Activated T-helper 2 cell treated with anti-CD3 and anti-CD28 coated beads, Interferon-gamma antibody, Interleukin-2, Interleukin-4, amounts not matched to agents 10 μg/mL and 5 μg/mL and 100 μg/mL, durations not matched to agents 14 hours and 24 hours and 36 hours (primary cell): ENCODE data around the gene SMURF1. TPM values are rescaled to one million over a fixed set of nuclear protein-coding genes. Genes with fewer than 3 reads are reported as not detected.
"Not testable (repeated sequence)": the region's sequence is repeated elsewhere in the genome, so short reads cannot be mapped to it uniquely, and the experiment has no call there.

Experiments used
- DNase-seq: peaks from one replicate; pipeline ENCODE4 v3.0.0; 2021; ENCODE audit warnings: low spot score
- H3K27ac Mint-ChIP-seq: one replicate; pipeline ENCODE4 v1.8.0; 2021; ENCODE audit warnings: mixed read lengths
- H3K27me3 Mint-ChIP-seq: one replicate; pipeline ENCODE4 v1.8.0; 2021; ENCODE audit warnings: low read depth, mixed read lengths
- H3K36me3 Mint-ChIP-seq: one replicate; pipeline ENCODE4 v1.8.0; 2021; ENCODE audit warnings: low read depth, mixed read lengths
- H3K4me1 Mint-ChIP-seq: one replicate; pipeline ENCODE4 v1.8.0; 2021; ENCODE audit warnings: low read depth, mixed read lengths
- H3K4me3 Mint-ChIP-seq: one replicate; pipeline ENCODE4 v1.8.0; 2021; ENCODE audit warnings: low read depth, mild to moderate bottlenecking, moderate library complexity, mixed read lengths
- H3K9me3 Mint-ChIP-seq: one replicate; pipeline ENCODE4 v1.8.0; 2021; ENCODE audit warnings: mixed read lengths
- intact Hi-C: fragments of 100-400 bp; cut with micrococcal nuclease; formaldehyde crosslinking; loops from one replicate; pipeline ENCODE4 v1.15.1; 2023
- total RNA-seq: library from RNA; stranded (reverse); gene quantifications from 2 replicates; pipeline ENCODE4 v1.2.3, GENCODE V29; 2022

Gene SMURF1
- total RNA-seq, 1 donor from 2014 or later, result 13.5 TPM

GRCh38 chr7:99109108-99110051 lies 34.5 kb downstream of the SMURF1 start:
- intact Hi-C loops, result no loop called here
- peaks cover 5% of the 10 kb centered on the region for H3K36me3 Mint-ChIP-seq
- no peak overlapping the region for H3K4me3 Mint-ChIP-seq
- DNase-seq, result no peak
- H3K27me3 Mint-ChIP-seq, result no peaks in the 10 kb centered on the region
- no peak overlapping the region for H3K27ac Mint-ChIP-seq
- no peaks in the 10 kb centered on the region for H3K9me3 Mint-ChIP-seq
- peaks cover 32% of the 10 kb centered on the region for H3K4me1 Mint-ChIP-seq

- no peak for DNase-seq
- Mint-ChIP-seq H3K9me3 (no peaks in the 10 kb centered on the region), H3K27ac (no peak overlapping the region), H3K4me3 (no peak overlapping the region), H3K4me1 (peaks cover 37% of the 10 kb centered on the region), H3K36me3 (peaks cover 5% of the 10 kb centered on the region), H3K27me3 (no peaks in the 10 kb centered on the region)
- intact Hi-C loops, result no loop called here
Observed at GRCh38 chr7:99108613-99109012, 35.3 kb downstream of the SMURF1 start.

- Mint-ChIP-seq H3K27ac (no peak overlapping the region), H3K9me3 (no peaks in the 10 kb centered on the region), H3K36me3 (no peaks in the 10 kb centered on the region), H3K4me1 (peaks cover 40% of the 10 kb centered on the region), H3K4me3 (no peak overlapping the region), H3K27me3 (no peaks in the 10 kb centered on the region)
- no peak for DNase-seq
- intact Hi-C loops, result no loop called here
Observed at GRCh38 chr7:99106821-99107241, 37.1 kb downstream of the SMURF1 start.

GRCh38 chr7:99106411-99106810 lies 37.5 kb downstream of the SMURF1 start:
- intact Hi-C loops, result no loop called here
- Mint-ChIP-seq H3K27ac (no peak overlapping the region), H3K9me3 (no peaks in the 10 kb centered on the region), H3K27me3 (no peaks in the 10 kb centered on the region), H3K4me1 (peaks cover 36% of the 10 kb centered on the region), H3K36me3 (no peaks in the 10 kb centered on the region), H3K4me3 (no peak overlapping the region)
- DNase-seq, result no peak

GRCh38 chr7:99105756-99106155 lies 38.2 kb downstream of the SMURF1 start:
- Mint-ChIP-seq H3K27ac (no peak overlapping the region), H3K4me1 (peaks cover 35% of the 10 kb centered on the region), H3K27me3 (no peaks in the 10 kb centered on the region), H3K4me3 (no peak overlapping the region), H3K36me3 (peaks cover 3% of the 10 kb centered on the region), H3K9me3 (no peaks in the 10 kb centered on the region)
- DNase-seq, result no peak
- intact Hi-C loops, result no loop called here

GRCh38 chr7:99104631-99105030 lies 39.3 kb downstream of the SMURF1 start:
- intact Hi-C loops, result no loop called here
- H3K4me1 Mint-ChIP-seq, result peaks cover 32% of the 10 kb centered on the region
- H3K36me3 Mint-ChIP-seq, result peaks cover 10% of the 10 kb centered on the region
- DNase-seq, result no peak
- H3K4me3 Mint-ChIP-seq, result no peak overlapping the region
- H3K27ac Mint-ChIP-seq, result no peak overlapping the region
- no peaks in the 10 kb centered on the region for H3K27me3 Mint-ChIP-seq
- H3K9me3 Mint-ChIP-seq, result peaks cover 2% of the 10 kb centered on the region

- Mint-ChIP-seq H3K4me1 (peaks cover 29% of the 10 kb centered on the region), H3K36me3 (peaks cover 16% of the 10 kb centered on the region)
- not testable (repeated sequence) for H3K27ac Mint-ChIP-seq, DNase-seq, H3K4me3 Mint-ChIP-seq, H3K27me3 Mint-ChIP-seq, H3K9me3 Mint-ChIP-seq
- intact Hi-C loops, result loop anchor here (2.0 kb wide), 1 partner anchor 39 kb away; no protein-coding TSS in a partner anchor
Observed at GRCh38 chr7:99103836-99104235, 40.1 kb downstream of the SMURF1 start.

- Mint-ChIP-seq H3K4me3 (peak overlapping the region; percentile 3), H3K27ac (peak overlapping the region; percentile 43), H3K4me1 (peaks cover 36% of the 10 kb centered on the region), H3K9me3 (peaks cover 17% of the 10 kb centered on the region), H3K36me3 (peaks cover 24% of the 10 kb centered on the region), H3K27me3 (no peaks in the 10 kb centered on the region)
- intact Hi-C loops, result loop anchor here (2.0 kb wide), 1 partner anchor 40 kb away; no protein-coding TSS in a partner anchor
- DNase-seq, result no peak
Observed at GRCh38 chr7:99102809-99103690, 40.9 kb downstream of the SMURF1 start.

- DNase-seq, result no peak
- H3K9me3 Mint-ChIP-seq, result peaks cover 18% of the 10 kb centered on the region
- no peak overlapping the region for H3K27ac Mint-ChIP-seq
- peaks cover 28% of the 10 kb centered on the region for H3K36me3 Mint-ChIP-seq
- H3K27me3 Mint-ChIP-seq, result no peaks in the 10 kb centered on the region
- peaks cover 32% of the 10 kb centered on the region for H3K4me1 Mint-ChIP-seq
- intact Hi-C loops, result loop anchor here (2.0 kb wide), 1 partner anchor 40 kb away; no protein-coding TSS in a partner anchor
- H3K4me3 Mint-ChIP-seq, result no peak overlapping the region
Observed at GRCh38 chr7:99102361-99102760, 41.5 kb downstream of the SMURF1 start.

- DNase-seq, H3K4me3 Mint-ChIP-seq, H3K27me3 Mint-ChIP-seq, intact Hi-C loops, H3K27ac Mint-ChIP-seq: not testable (repeated sequence)
- H3K36me3 Mint-ChIP-seq, result peaks cover 33% of the 10 kb centered on the region
- H3K4me1 Mint-ChIP-seq, result peaks cover 29% of the 10 kb centered on the region
- H3K9me3 Mint-ChIP-seq, result peaks cover 20% of the 10 kb centered on the region
Observed at GRCh38 chr7:99101516-99101915, 42.4 kb downstream of the SMURF1 start.

GRCh38 chr7:99099499-99100077 lies 44.3 kb downstream of the SMURF1 start:
- no peak for DNase-seq
- no peak overlapping the region for H3K27ac Mint-ChIP-seq
- intact Hi-C loops, result no loop called here
- peaks cover 27% of the 10 kb centered on the region for H3K4me1 Mint-ChIP-seq
- H3K9me3 Mint-ChIP-seq, result peaks cover 22% of the 10 kb centered on the region
- no peak overlapping the region for H3K4me3 Mint-ChIP-seq
- H3K36me3 Mint-ChIP-seq, result peaks cover 33% of the 10 kb centered on the region
- H3K27me3 Mint-ChIP-seq, result no peaks in the 10 kb centered on the region

- Mint-ChIP-seq H3K9me3 (peaks cover 22% of the 10 kb centered on the region), H3K36me3 (peaks cover 33% of the 10 kb centered on the region), H3K27ac (no peak overlapping the region), H3K27me3 (no peaks in the 10 kb centered on the region), H3K4me1 (peaks cover 24% of the 10 kb centered on the region), H3K4me3 (no peak overlapping the region)
- intact Hi-C loops, result no loop called here
- no peak for DNase-seq
Observed at GRCh38 chr7:99098824-99099498, 44.9 kb downstream of the SMURF1 start.
